NCI-H2196 treated with DMSO at 0.1 percent for 48 hours (cell line): ENCODE results near the gene SPACDR.

Source experiments
- DNase-seq: peaks from one replicate; lab custom pipeline; 2025; ENCODE audit not compliant: unreplicated experiment; lab: John Stamatoyannopoulos, UW

SPACDR gene

DNA sequence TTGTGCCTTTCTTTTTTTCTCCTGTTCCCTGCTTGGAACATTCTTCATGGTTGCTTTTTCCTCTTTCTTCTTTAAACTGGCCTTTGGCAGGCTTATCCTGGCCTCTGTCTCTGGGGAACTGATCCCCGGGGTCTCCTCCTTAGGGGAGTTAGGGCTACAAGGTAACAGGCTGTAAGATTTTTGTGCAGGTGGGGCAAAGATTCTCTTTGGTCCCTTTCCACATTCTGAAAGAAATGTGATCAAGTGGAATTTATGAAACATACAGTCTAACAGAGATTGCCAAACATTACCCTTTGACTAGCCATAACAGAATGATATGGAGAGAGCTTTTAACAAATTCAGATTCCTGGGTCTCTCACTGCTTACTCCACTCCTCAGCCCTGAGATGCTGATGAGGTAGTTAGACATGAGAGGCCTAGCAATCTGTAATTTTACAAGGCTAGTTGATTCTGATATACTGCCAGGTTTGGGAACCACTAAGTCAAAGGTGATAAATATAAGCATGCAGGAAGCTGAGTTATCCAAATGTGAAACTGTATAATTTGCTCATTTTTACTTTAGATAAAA is 44.3 kb downstream of the SPACDR start:
- DNase-seq, result no peak

- no peak for DNase-seq
These were observed 45.0 kb downstream of the SPACDR start for GRCh38 chr7:100418930-100419659.

GRCh38 chr7:100415448-100415847 is 48.6 kb downstream of the SPACDR start:
- DNase-seq, result no peak

DNA sequence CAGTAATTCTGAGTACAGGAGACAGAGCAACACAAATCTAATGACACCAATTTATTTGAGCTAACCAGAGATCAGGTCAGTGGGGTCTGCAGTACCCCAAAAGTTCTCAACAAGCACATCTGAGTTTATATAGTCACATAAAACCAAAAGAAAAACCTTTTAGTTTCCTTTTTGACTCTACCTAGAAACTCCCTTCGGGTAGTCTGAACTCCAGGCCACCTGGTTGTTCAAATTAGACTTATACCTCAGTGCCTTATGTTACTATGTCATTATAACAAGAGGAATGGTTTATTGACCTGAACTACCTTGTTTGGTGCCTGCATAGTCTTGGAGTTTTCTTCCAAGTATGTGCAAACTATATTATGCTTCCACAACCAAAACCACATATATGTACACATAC is 50.2 kb downstream of the SPACDR start:
- DNase-seq, result no peak

DNA sequence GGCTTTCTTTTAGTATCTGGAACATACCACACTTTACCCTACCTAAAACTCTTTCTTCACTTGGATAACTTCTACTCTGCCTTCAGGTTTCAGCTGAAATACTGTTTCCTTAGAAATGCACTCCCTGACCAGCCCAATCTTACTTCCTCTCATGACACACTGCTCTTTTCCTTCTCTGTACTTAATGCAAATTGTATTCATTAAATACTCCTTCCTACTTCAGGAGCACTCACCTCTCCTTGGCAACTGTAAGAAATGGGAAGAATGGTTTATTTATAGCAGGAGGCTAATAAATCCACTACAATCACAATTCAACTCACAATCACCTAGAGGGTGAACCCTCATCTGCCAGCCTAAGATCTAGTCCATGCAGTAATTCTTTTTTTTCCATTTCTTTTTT is 50.7 kb downstream of the SPACDR start:
- no peak for DNase-seq

DNA sequence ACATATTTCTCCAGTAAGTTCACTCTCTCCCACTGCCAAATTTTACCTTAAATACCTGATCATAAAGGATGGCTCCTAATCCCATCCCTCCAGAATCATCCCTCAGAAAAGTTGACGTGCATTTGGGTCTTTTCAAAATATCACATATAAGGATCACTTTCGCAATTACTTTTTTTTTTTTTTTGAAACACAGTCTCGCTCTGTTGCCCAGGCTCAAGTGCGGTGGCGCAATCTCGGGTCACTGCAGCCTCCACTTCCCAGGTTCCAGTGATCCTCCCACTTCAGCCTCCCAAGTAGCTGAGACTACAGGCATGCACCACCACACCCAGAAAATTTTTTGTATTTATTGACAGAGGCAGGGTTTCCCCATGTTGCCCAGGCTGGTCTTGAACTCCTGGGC is 53.0 kb downstream of the SPACDR start:
- DNase-seq, result no peak

DNA sequence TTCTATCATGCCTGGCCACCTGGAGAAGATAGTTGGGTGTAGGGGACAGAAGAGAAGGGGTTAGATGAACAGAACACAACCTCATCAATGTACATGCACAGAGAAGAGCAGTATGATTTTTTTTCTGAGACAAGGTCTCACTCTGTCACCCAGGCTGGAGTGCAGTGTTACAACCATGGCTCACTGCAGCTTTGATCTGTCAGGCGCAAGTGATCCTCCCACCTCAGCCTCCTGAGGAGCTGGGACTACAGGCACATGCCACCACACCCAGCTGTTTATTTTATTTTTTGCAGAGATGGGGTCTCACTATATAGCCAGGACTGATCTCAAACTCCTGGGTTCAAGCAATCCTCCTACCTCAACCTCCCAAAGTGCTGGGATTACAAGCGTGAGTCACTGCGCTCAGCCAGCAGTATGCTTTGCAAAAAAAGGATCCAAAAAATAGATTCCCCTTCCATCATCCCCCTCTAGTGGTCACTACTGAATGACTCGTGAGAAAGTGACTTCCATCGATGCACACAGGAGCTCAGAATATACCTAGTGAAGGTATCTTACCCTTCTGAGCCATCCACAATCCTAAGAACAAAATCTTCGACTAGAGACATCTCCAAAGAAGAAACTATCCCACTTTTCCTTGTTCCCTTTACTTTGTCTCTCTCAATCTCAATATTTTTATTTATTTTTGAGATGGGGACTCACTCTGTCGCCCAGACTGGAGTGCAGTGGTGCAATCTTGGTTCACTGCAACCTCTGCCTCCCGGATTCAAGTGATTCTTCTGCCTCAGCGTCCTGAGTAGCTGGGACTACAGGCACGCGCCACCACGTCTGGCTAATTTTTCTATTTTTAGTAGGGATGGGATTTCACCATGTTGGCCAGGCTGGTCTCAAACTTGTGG is 56.5 kb downstream of the SPACDR start:
- DNase-seq, result peak; percentile 20

DNA sequence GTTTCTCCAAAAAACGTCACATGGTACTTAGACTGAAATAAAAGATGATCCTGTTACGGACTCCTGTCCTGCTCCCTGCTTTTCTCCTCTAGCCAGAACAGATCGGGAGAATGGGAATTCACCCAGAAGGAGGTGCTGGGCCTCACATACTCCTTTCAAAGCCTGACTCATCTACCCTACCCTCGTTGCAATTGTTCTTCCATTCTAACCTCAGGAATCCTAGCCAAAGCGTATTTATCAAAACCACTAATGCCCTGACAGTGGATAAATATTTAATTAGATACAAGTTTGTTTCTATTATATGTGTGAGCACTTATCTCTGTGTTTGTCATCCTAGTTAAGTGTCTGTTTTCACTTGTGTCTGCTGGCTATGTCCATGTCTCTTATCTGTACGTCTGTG is 57.3 kb downstream of the SPACDR start:
- no peak for DNase-seq
